HEK293T (cell line): ENCODE data around the gene IMP4.

Experiments
- CTCF ChIA-PET: fragments of 350-600 bp; formaldehyde crosslinking; extraction: SDS; loops from one replicate; lab custom pipeline; 2021; ENCODE audit warnings: antibody characterized with exemption, inconsistent platforms; lab: Yijun Ruan, JAX
- POLR2A ChIA-PET: fragments of 350-600 bp; formaldehyde crosslinking; extraction: SDS; loops from one replicate; lab custom pipeline; 2020; ENCODE audit warnings: antibody characterized with exemption, inconsistent platforms; lab: Yijun Ruan, JAX
- DNase-seq: peaks from one replicate; pipeline ENCODE4 v3.0.0; 2012; ENCODE audit warnings: mixed read lengths; ENCODE audit errors: extremely low spot score
- ARNT ChIP-seq: fragments of 450-650 bp; IDR thresholded peaks from 2 replicates; pipeline ENCODE4 v1.6.1; 2017; ENCODE audit warnings: mild to moderate bottlenecking
- BHLHE40 ChIP-seq: fragments of 450-650 bp; IDR thresholded peaks from 2 replicates; pipeline ENCODE4 v1.6.1; 2016; ENCODE audit warnings: mild to moderate bottlenecking, moderate library complexity, borderline replicate concordance
- CTBP1 ChIP-seq: fragments of 450-650 bp; IDR thresholded peaks from 2 replicates; pipeline ENCODE4 v1.6.1; 2016; ENCODE audit warnings: borderline replicate concordance
- ELF4 ChIP-seq: fragments of 450-650 bp; IDR thresholded peaks from 2 replicates; pipeline ENCODE4 v1.6.1; 2017; ENCODE audit warnings: antibody characterized with exemption
- FOXA1 ChIP-seq: fragments of 450-650 bp; IDR thresholded peaks from 2 replicates; pipeline ENCODE4 v1.6.1; 2016; ENCODE audit warnings: mild to moderate bottlenecking
- FOXK2 ChIP-seq: fragments of 450-650 bp; IDR thresholded peaks from 2 replicates; pipeline ENCODE4 v1.6.1; 2016; ENCODE audit warnings: mild to moderate bottlenecking
- FOXM1 ChIP-seq: fragments of 450-650 bp; IDR thresholded peaks from 2 replicates; pipeline ENCODE4 v1.6.1; 2017; ENCODE audit warnings: mild to moderate bottlenecking, borderline replicate concordance
- HDGF ChIP-seq: fragments of 450-650 bp; IDR thresholded peaks from 2 replicates; pipeline ENCODE4 v1.6.1; 2017; ENCODE audit warnings: antibody characterized with exemption, borderline replicate concordance
- L3MBTL2 ChIP-seq: fragments of 450-650 bp; conservative IDR thresholded peaks from 2 replicates; pipeline ENCODE4 v1.6.1; 2016; ENCODE audit warnings: mild to moderate bottlenecking
- LEF1 ChIP-seq: fragments of 450-650 bp; IDR thresholded peaks from 2 replicates; pipeline ENCODE4 v1.6.1; 2017; ENCODE audit warnings: mild to moderate bottlenecking, borderline replicate concordance
- NFRKB ChIP-seq: fragments of 450-650 bp; IDR thresholded peaks from 2 replicates; pipeline ENCODE4 v1.6.1; 2016; ENCODE audit warnings: mild to moderate bottlenecking, moderate library complexity
- PKNOX1 ChIP-seq: fragments of 450-650 bp; IDR thresholded peaks from 2 replicates; pipeline ENCODE4 v1.6.1; 2016
- SP1 ChIP-seq: fragments of 450-650 bp; IDR thresholded peaks from 2 replicates; pipeline ENCODE4 v1.6.1; 2017
- SUZ12 ChIP-seq: fragments of 450-650 bp; IDR thresholded peaks from 2 replicates; pipeline ENCODE4 v1.6.1; 2016; ENCODE audit warnings: mild to moderate bottlenecking
- TARDBP ChIP-seq: fragments of 450-650 bp; IDR thresholded peaks from 2 replicates; pipeline ENCODE4 v1.6.1; 2016
- ZNF384 ChIP-seq: fragments of 450-650 bp; IDR thresholded peaks from 2 replicates; pipeline ENCODE4 v1.6.1; 2016

IMP4 gene

DNA sequence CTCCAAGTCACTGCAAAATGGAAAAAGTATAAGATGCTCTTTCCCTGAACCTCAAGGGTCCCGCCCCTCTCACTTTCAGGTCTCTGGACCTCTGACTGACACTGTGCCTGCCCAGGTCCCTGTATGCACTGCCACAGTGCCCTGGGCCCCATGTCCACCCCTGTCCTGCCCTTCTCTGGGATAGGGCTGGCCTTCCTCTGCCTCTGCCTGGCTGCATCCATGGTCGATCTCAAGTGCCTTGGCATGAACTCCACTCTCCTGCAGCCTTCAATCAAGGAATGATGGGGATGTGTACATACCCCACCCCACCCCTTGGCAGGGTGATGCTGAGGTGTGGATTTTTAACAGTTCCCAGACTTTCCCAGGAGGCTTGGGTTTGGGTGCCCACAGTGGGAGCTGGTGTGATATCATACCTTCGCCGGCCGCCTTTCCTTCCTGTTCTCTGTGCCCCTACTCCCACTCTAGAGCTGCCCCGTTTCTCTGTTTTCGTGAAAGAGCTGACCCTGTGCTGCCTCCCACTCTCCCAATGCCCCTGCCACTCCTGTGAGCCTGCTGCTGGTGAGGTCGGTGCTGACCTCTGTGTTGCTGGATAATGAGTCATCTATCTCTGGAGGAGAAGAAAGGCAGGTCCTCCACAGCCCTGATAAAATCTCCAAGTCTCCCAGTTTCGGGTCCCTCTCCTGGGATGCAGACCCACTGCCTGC, 32.0 kb downstream of the IMP4 start:
- CTCF ChIA-PET, result no interaction called here
- DNase-seq, result no peak

GRCh38 chr2:130375291-130376266, 32.9 kb downstream of the IMP4 start:
- no peak for DNase-seq
- TF ChIP-seq HDGF, result no peak
- POLR2A ChIA-PET, result interaction anchor here (1.8 kb wide), 2 partner anchors 15 to 33 kb away, joined by 4 to 5 read pairs; partner anchors contain the start of gene IMP4

More for the DNA sequence above, 32.0 kb downstream of the IMP4 start:
- TF ChIP-seq NFRKB (no peak), ARNT (no peak), LEF1 (no peak), SP1 (no peak), PKNOX1 (no peak), BHLHE40 (no peak), CTBP1 (no peak), HDGF (no peak), FOXK2 (no peak)
- POLR2A ChIA-PET, result interaction anchor here (1.7 to 1.8 kb wide), 2 partner anchors 16 to 33 kb away, joined by 5 to 6 read pairs; partner anchors contain the start of gene IMP4

DNA sequence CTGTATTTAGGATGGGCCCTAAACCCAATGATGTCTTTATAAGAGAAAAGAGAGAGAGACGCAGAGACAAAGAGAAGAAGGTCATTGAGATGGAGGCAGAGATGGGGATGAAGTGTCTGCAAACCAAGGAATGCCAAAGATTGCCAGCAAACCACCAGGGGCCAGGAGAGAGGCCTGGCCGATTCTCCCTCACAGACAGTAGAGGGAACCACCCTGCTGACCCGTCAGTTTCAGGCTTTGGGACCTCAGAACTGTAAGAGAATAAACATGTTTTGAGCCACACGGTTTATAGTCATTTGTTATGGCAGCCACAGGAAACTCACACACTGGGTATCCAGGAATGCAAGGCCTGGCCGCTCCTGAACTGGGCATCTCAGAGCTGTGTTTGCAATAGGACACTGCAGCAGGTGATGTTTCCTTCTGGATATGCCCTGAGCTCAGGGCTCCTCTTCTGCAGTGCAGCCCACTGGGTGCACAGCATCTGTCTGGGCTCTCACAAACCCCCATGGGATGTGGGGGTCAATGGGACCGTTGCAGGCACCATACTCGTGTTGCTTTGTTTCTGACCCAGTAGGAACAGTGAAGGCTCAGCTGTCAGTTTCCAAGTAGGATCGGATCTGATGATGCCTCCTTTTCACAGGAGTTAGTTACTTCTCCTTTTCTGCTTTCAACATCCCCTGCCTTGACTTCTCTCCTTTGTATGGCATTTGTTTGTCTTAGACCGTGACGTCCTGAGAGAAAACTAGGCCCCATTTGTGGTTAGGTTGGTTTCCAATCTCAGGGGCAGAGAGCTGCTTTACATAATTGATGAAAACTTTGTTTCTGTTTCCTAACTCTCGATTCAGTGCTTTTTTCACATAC, 34.0 kb downstream of the IMP4 start:
- DNase-seq, result no peak
- ChIA-PET CTCF (no interaction called here), POLR2A (interaction anchor here (1.8 kb wide), 2 partner anchors 14 to 34 kb away, joined by 4 to 5 read pairs; partner anchors contain the start of gene IMP4)
- no peak for TF ChIP-seq FOXA1
- no peak for TF ChIP-seq TARDBP
- no peak for TF ChIP-seq CTBP1
- no peak for TF ChIP-seq L3MBTL2
- TF ChIP-seq BHLHE40, result no peak
- TF ChIP-seq NFRKB, result no peak

More at GRCh38 chr2:130375291-130376266, 32.9 kb downstream of the IMP4 start:
- CTCF ChIA-PET, result no interaction called here

- no peak for DNase-seq
- TF ChIP-seq L3MBTL2 (no peak), NFRKB (no peak), PKNOX1 (no peak), FOXK2 (no peak), LEF1 (no peak), ZNF384 (no peak), TARDBP (no peak), FOXA1 (no peak), SP1 (no peak), FOXM1 (no peak), ELF4 (no peak), ARNT (no peak)
- ChIA-PET CTCF (interaction anchor here (1.0 kb wide), 1 partner anchor 22 kb away, joined by 3 read pairs; the partner anchor contains the start of gene PTPN18), POLR2A (interaction anchor here (1.4 to 1.8 kb wide), 2 partner anchors 14 to 35 kb away, joined by 4 to 6 read pairs; partner anchors contain the start of gene IMP4)
Measured at GRCh38 chr2:130377491-130377890, 34.8 kb downstream of the IMP4 start.

- POLR2A ChIA-PET, result interaction anchor here (1.4 to 1.8 kb wide), 2 partner anchors 13 to 36 kb away, joined by 5 to 6 read pairs; partner anchors contain the start of gene IMP4
- CTCF ChIA-PET, result interaction anchor here (1.0 kb wide), 1 partner anchor 23 kb away, joined by 3 read pairs; the partner anchor contains the start of gene PTPN18
Measured at GRCh38 chr2:130378206-130378897, 35.7 kb downstream of the IMP4 start.

More at GRCh38 chr2:130378206-130378897, 35.7 kb downstream of the IMP4 start:
- no peak for DNase-seq
- TF ChIP-seq NFRKB (no peak), ZNF384 (no peak), FOXA1 (no peak), SP1 (no peak), FOXM1 (no peak), FOXK2 (no peak), SUZ12 (no peak), ARNT (no peak), BHLHE40 (no peak), L3MBTL2 (no peak), TARDBP (no peak)
